ENCODE results near the gene MAS1. TPM values are rescaled to one million over a fixed set of nuclear protein-coding genes. Genes with fewer than 3 reads are reported as not detected.

MAS1 gene
- total RNA-seq, 1 experiment from 2014 or later = not detected

- H3K27me3 ChIP-seq (ENCODE audit: control insufficient read depth, insufficient read depth, low read length) = no peaks in the 10 kb centered on the region; the same call in 1 of the 2 replicates
- in situ Hi-C loops (cut with HindIII; ENCODE audit: low pct_unique_long_range_greater_than_20kb, low sequenced_read_pairs) (no loop called here), intact Hi-C loops (cut with micrococcal nuclease; ENCODE audit: unreplicated experiment) (no loop called here)
- H3K9me3 ChIP-seq (ENCODE audit: control insufficient read depth, insufficient read depth, low read depth, low read length) = no peaks in the 10 kb centered on the region
- no peaks in the 10 kb centered on the region for H3K36me3 ChIP-seq (ENCODE audit: control insufficient read depth, insufficient read depth, low read length)
- CTCF ChIA-PET = no interaction called here
- POLR2A ChIA-PET = interaction anchor here (0.7 kb wide), 2 partner anchors 65 to 1444 kb away, joined by 3 to 4 read pairs; no protein-coding TSS in a partner anchor
- H3K4me1 ChIP-seq (ENCODE audit: control insufficient read depth, insufficient read depth, low read length) = no peaks in the 10 kb centered on the region
- 0 out of 2 replicates have a peak, but pooled peaks have one; percentile 26 for TF ChIP-seq TCF7L2 (IDR thresholded peaks at IDR 0.05; ENCODE audit: low read depth, low read length)
- TF ChIP-seq POLR2AphosphoS5 (IDR thresholded peaks at IDR 0.05; ENCODE audit: low read depth, low read length) = no peak
- no peak for TF ChIP-seq CTCF (IDR thresholded peaks at IDR 0.05)
- H3K4me3 ChIP-seq (ENCODE audit: low read depth in 2 of 2, low read length in 2 of 2) = no peak overlapping the region
- peak; percentile 74 for ATAC-seq
- no peak for DNase-seq (ENCODE audit: low read depth, low spot score)
- no TSS peak for BruUV-seq (replicated peaks)
- no peak overlapping the region for H3K27ac ChIP-seq (ENCODE audit: low read length)
These were observed 9.4 kb downstream of the MAS1 start for GRCh38 chr6:159899994-159900745.

GRCh38 chr6:159902620-159903019, 11.8 kb downstream of the MAS1 start:
- H3K4me3 ChIP-seq (ENCODE audit: low read depth in 2 of 2, low read length in 2 of 2) = no peak overlapping the region
- BruUV-seq (replicated peaks) = no TSS peak
- in situ Hi-C loops (cut with HindIII; ENCODE audit: low pct_unique_long_range_greater_than_20kb, low sequenced_read_pairs) = no loop called here
- ATAC-seq (no peak), DNase-seq (ENCODE audit: low read depth, low spot score) (no peak)
- intact Hi-C loops (cut with micrococcal nuclease; ENCODE audit: unreplicated experiment) = no loop called here
- H3K27ac ChIP-seq (ENCODE audit: low read length) = no peak overlapping the region
- no peaks in the 10 kb centered on the region for H3K4me1 ChIP-seq (ENCODE audit: control insufficient read depth, insufficient read depth, low read length)
- H3K27me3 ChIP-seq (ENCODE audit: control insufficient read depth, insufficient read depth, low read length) = no peaks in the 10 kb centered on the region; the same call in 1 of the 2 replicates
- no peaks in the 10 kb centered on the region for H3K9me3 ChIP-seq (ENCODE audit: control insufficient read depth, insufficient read depth, low read depth, low read length)
- H3K36me3 ChIP-seq (ENCODE audit: control insufficient read depth, insufficient read depth, low read length) = no peaks in the 10 kb centered on the region
- CTCF ChIA-PET = interaction anchor here (0.5 kb wide), 1 partner anchor 186 kb away, joined by 3 read pairs; no protein-coding TSS in a partner anchor
- POLR2A ChIA-PET = no interaction called here
- TF ChIP-seq SIN3A (IDR thresholded peaks at IDR 0.05; ENCODE audit: borderline replicate concordance, insufficient read depth, low read depth, low read length) (no peak), REST (IDR thresholded peaks at IDR 0.05; ENCODE audit: insufficient read depth in 1 of 2, low read depth in 2 of 2, low read length in 1 of 2) (no peak), TCF7L2 (IDR thresholded peaks at IDR 0.05; ENCODE audit: low read depth, low read length) (no peak), POLR2AphosphoS5 (IDR thresholded peaks at IDR 0.05; ENCODE audit: low read depth, low read length) (no peak), CTCF (IDR thresholded peaks at IDR 0.05) (no peak)
